Ishikawa (cell line): ENCODE results near the gene SLC36A3.

ENCODE experiments used
- CEBPB ChIP-seq: IDR thresholded peaks from 2 replicates; pipeline ENCODE4 v1.6.1; 2012
- CREB1 ChIP-seq: IDR thresholded peaks from 2 replicates; pipeline ENCODE4 v1.6.1; 2012; ENCODE audit warnings: low read depth
- EGR1 ChIP-seq: IDR thresholded peaks from 2 replicates; pipeline ENCODE4 v1.6.1; 2012
- EP300 ChIP-seq: IDR thresholded peaks from 2 replicates; pipeline ENCODE4 v1.6.1; 2012; ENCODE audit warnings: borderline replicate concordance
- FOXM1 ChIP-seq: IDR thresholded peaks from 2 replicates; pipeline ENCODE4 v1.6.1; 2012; ENCODE audit warnings: low read depth, borderline replicate concordance
- MAX ChIP-seq: IDR thresholded peaks from 2 replicates; pipeline ENCODE4 v1.6.1; 2012
- NFIC ChIP-seq: IDR thresholded peaks from 2 replicates; pipeline ENCODE4 v1.6.1; 2012
- RAD21 ChIP-seq: IDR thresholded peaks from 2 replicates; pipeline ENCODE4 v1.6.1; 2012; ENCODE audit warnings: low read depth
- REST ChIP-seq: IDR thresholded peaks from 2 replicates; pipeline ENCODE4 v1.6.1; 2012; ENCODE audit warnings: low read depth, mild to moderate bottlenecking
- TAF1 ChIP-seq: IDR thresholded peaks from 2 replicates; pipeline ENCODE4 v1.6.1; 2012; ENCODE audit warnings: low read depth, mild to moderate bottlenecking
- TCF12 ChIP-seq: IDR thresholded peaks from 2 replicates; pipeline ENCODE4 v1.6.1; 2012; ENCODE audit warnings: low read depth
- TEAD4 ChIP-seq: IDR thresholded peaks from 2 replicates; pipeline ENCODE4 v1.6.1; 2012
- USF1 ChIP-seq: IDR thresholded peaks from 2 replicates; pipeline ENCODE4 v1.6.1; 2012
- YY1 ChIP-seq: IDR thresholded peaks from 2 replicates; pipeline ENCODE4 v1.6.1; 2012; ENCODE audit warnings: low read depth
- ZBTB7A ChIP-seq: IDR thresholded peaks from 2 replicates; pipeline ENCODE4 v1.6.1; 2012; ENCODE audit warnings: low read depth

Gene SLC36A3

GRCh38 chr5:151250346-151251000 lies 53.1 kb downstream of the SLC36A3 start:
- TF ChIP-seq FOXM1 (no peak), RAD21 (no peak), TAF1 (no peak), MAX (no peak), YY1 (no peak), EP300 (no peak), CEBPB (no peak), EGR1 (no peak), CREB1 (no peak), USF1 (no peak), TEAD4 (no peak), TCF12 (no peak), ZBTB7A (no peak)

GRCh38 chr5:151249281-151249680 lies 54.3 kb downstream of the SLC36A3 start:
- no peak for TF ChIP-seq REST
- no peak for TF ChIP-seq EGR1
- TF ChIP-seq YY1: no peak
- TF ChIP-seq EP300: no peak
- TF ChIP-seq TCF12: no peak
- TF ChIP-seq CREB1: no peak
- no peak for TF ChIP-seq USF1
- TF ChIP-seq TEAD4: no peak
- TF ChIP-seq CEBPB: no peak
- no peak for TF ChIP-seq ZBTB7A
- no peak for TF ChIP-seq NFIC

- TF ChIP-seq MAX: no peak
- no peak for TF ChIP-seq NFIC
- no peak for TF ChIP-seq TEAD4
- TF ChIP-seq EP300: no peak
- TF ChIP-seq CREB1: no peak
- no peak for TF ChIP-seq CEBPB
- TF ChIP-seq FOXM1: no peak
- TF ChIP-seq TCF12: no peak
These were observed 54.9 kb downstream of the SLC36A3 start for GRCh38 chr5:151248651-151249050.

GRCh38 chr5:151245680-151246219 lies 57.8 kb downstream of the SLC36A3 start:
- no peak for TF ChIP-seq EP300
- TF ChIP-seq CEBPB: no peak
- TF ChIP-seq TEAD4: no peak
- TF ChIP-seq CREB1: no peak
- no peak for TF ChIP-seq USF1
- TF ChIP-seq REST: no peak
- TF ChIP-seq TCF12: no peak
- no peak for TF ChIP-seq NFIC
- no peak for TF ChIP-seq ZBTB7A
- TF ChIP-seq EGR1: no peak
- no peak for TF ChIP-seq MAX
- no peak for TF ChIP-seq RAD21
- no peak for TF ChIP-seq FOXM1
- TF ChIP-seq TAF1: no peak
- TF ChIP-seq YY1: no peak

- TF ChIP-seq MAX (no peak), YY1 (no peak), EGR1 (no peak), USF1 (no peak), EP300 (no peak), CEBPB (no peak)
These were observed 59.4 kb downstream of the SLC36A3 start for GRCh38 chr5:151244206-151244605.
